GM12864 (cell line): Measurements from ENCODE around the gene PRR3.
A peak's percentile ranks its signal among the peaks of the same experiment; 100 is the strongest.

ENCODE experiments used
- DNase-seq: peaks from one replicate; pipeline ENCODE4 v3.0.0-alpha.2; 2011; ENCODE audit warnings: low read depth
- H3K4me3 ChIP-seq: 2 replicates; pipeline ENCODE4 v1.5.1; 2011; ENCODE audit warnings: mild to moderate bottlenecking, low read depth, low read length, control low read depth
- CTCF ChIP-seq: IDR thresholded peaks from 2 replicates; pipeline ENCODE4 v1.5.1; 2011; ENCODE audit warnings: low read depth, mild to moderate bottlenecking, moderate library complexity, low read length, control low read depth, inconsistent platforms; ENCODE audit errors: missing control alignments

Gene PRR3

GRCh38 chr6:30543821-30544220 is 13.3 kb upstream of the PRR3 start:
- no peak for DNase-seq
- no peak overlapping the region for H3K4me3 ChIP-seq
- no peak for TF ChIP-seq CTCF

- no peak overlapping the region for H3K4me3 ChIP-seq
- DNase-seq = no peak
- TF ChIP-seq CTCF = peak; percentile 81
Observed at GRCh38 chr6:30544666-30545272, 12.3 kb upstream of the PRR3 start.

GRCh38 chr6:30547454-30547853 is 9.6 kb upstream of the PRR3 start:
- no peak for DNase-seq
- no peak overlapping the region for H3K4me3 ChIP-seq
- no peak for TF ChIP-seq CTCF

GRCh38 chr6:30548375-30548774 is 8.7 kb upstream of the PRR3 start:
- TF ChIP-seq CTCF = no peak
- DNase-seq = no peak
- H3K4me3 ChIP-seq = no peak overlapping the region

GRCh38 chr6:30554404-30554803 is 2.7 kb upstream of the PRR3 start:
- H3K4me3 ChIP-seq = no peak overlapping the region
- no peak for TF ChIP-seq CTCF
- no peak for DNase-seq

GRCh38 chr6:30554962-30555815 is 1.9 kb upstream of the PRR3 start:
- DNase-seq = no peak
- TF ChIP-seq CTCF = no peak
- H3K4me3 ChIP-seq = peak overlapping the region; percentile 96

GRCh38 chr6:30555816-30556065 is 1.4 kb upstream of the PRR3 start:
- H3K4me3 ChIP-seq = peak overlapping the region; percentile 96
- no peak for TF ChIP-seq CTCF
- DNase-seq = no peak
